Hepatocyte (in vitro differentiated cells): ENCODE data around the gene FUT6.

Experiments
- EZH2 ChIP-seq: fragments of 200-600 bp; sonication (generic); IDR thresholded peaks from 2 replicates; pipeline ENCODE4 v1.6.1; 2016; ENCODE audit warnings: antibody characterized with exemption, mild to moderate bottlenecking, borderline replicate concordance
- EZH2phosphoT487 ChIP-seq: fragments of 200-600 bp; sonication (generic); IDR thresholded peaks from one replicate; pipeline ENCODE4 v1.6.1; 2018; ENCODE audit warnings: antibody characterized with exemption, mild to moderate bottlenecking, low read depth, moderate library complexity; ENCODE audit not compliant: unreplicated experiment, severe bottlenecking
- TF ChIP-seq, protein P1 (sequence below): fragments of 200-600 bp; sonication (generic); IDR thresholded peaks from 2 replicates; pipeline ENCODE4 v1.5.1; 2016; ENCODE audit warnings: antibody characterized with exemption, mild to moderate bottlenecking; ENCODE audit not compliant: poor library complexity

DNA sequence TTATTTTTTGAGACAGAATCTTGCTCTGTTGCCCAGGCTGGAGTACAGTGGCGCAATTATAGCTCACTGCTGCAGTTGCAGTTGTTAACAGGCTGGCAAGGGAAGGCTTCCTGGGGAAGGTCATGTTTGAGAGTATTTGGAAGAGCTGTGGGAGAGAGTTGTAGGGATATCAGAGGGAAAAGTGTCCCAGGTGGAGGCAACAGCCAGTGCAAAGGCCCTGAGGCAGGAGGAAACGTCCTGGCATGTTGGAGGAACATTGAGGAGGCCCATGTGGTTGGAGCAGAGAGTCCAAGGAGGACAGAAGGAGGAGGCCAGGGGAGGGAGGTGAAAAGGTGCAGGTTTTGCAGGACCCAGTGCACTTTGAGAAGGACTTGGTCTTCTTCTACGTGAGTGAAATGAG is 46.3 kb downstream of the FUT6 start:
- TF ChIP-seq, protein P1, sequence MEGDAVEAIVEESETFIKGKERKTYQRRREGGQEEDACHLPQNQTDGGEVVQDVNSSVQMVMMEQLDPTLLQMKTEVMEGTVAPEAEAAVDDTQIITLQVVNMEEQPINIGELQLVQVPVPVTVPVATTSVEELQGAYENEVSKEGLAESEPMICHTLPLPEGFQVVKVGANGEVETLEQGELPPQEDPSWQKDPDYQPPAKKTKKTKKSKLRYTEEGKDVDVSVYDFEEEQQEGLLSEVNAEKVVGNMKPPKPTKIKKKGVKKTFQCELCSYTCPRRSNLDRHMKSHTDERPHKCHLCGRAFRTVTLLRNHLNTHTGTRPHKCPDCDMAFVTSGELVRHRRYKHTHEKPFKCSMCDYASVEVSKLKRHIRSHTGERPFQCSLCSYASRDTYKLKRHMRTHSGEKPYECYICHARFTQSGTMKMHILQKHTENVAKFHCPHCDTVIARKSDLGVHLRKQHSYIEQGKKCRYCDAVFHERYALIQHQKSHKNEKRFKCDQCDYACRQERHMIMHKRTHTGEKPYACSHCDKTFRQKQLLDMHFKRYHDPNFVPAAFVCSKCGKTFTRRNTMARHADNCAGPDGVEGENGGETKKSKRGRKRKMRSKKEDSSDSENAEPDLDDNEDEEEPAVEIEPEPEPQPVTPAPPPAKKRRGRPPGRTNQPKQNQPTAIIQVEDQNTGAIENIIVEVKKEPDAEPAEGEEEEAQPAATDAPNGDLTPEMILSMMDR = no peak
- TF ChIP-seq EZH2phosphoT487 (no peak), EZH2 (no peak)
